ENCODE results near the gene MFAP4. TPM values are rescaled to one million over a fixed set of nuclear protein-coding genes. Genes with fewer than 3 reads are reported as not detected.

The MFAP4 gene
- total RNA-seq, 1 donor, result 3.6 TPM

DNA sequence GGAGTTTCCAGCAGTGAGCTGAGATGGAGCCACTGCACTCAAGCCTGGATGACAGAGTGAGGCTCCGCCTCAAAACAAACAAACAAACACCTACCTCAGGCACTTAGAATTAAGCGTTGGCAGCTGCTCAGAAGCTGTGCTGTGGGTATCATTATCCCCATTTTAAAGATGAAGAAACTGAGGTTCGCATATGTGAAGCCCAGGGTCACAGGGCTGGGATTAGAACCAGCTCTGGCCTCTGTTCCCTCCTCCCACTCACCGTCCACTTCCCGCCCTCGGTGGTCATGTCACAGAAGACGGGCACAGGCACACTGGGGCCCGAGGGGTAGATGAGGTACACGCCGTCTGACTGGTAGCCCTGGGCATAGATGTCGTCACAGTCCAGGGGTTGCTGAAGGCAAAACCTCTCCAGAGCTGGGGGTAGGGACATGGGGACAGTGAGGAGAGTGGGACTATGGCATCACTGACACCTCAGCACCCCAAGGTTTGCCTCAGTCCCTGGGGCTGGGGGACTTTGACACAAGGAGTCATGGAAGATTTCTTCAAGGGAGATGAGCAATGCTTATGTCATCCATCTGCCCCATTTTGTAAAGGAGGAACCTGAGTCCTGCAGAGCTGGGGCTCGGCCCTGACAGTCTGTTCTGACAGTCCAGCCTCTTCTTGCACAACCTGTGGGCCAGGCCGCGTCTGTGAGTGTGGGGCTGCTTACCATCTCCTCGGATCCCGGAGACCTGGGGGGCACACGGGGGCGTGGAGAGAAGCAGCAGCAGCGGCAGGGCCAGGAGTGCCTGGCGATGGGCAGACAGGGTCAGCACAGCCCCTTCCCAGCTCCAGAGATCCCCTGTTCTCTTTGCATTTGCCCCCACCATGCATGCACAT, 700 bp downstream of the MFAP4 start:
- DNase-seq (ENCODE audit: insufficient read length, low spot score, missing footprints), result peak; percentile 95
- Histone ChIP-seq H3K36me3 (ENCODE audit: insufficient read depth, low read length) (peaks cover 44% of the 10 kb centered on the region), H3K4me1 (ENCODE audit: insufficient read depth, low read length) (peaks cover 35% of the 10 kb centered on the region), H3K27ac (ENCODE audit: low read depth, low read length) (peak overlapping the region; percentile 53), H3K4me2 (ENCODE audit: insufficient read depth, low read length) (peak overlapping the region; percentile 74), H3K4me3 (ENCODE audit: insufficient read depth, low read length) (peak overlapping the region; percentile 42), H2AFZ (ENCODE audit: low read length) (no peak overlapping the region), H3K79me2 (ENCODE audit: insufficient read depth, low read length) (peaks cover 5% of the 10 kb centered on the region), H4K20me1 (ENCODE audit: insufficient read depth, low read length) (peaks cover 11% of the 10 kb centered on the region), H3K9me3 (ENCODE audit: low read depth, low read length) (no peaks in the 10 kb centered on the region), H3K27me3 (ENCODE audit: insufficient read depth, low read length) (no peaks in the 10 kb centered on the region)
- TF ChIP-seq, protein P1, sequence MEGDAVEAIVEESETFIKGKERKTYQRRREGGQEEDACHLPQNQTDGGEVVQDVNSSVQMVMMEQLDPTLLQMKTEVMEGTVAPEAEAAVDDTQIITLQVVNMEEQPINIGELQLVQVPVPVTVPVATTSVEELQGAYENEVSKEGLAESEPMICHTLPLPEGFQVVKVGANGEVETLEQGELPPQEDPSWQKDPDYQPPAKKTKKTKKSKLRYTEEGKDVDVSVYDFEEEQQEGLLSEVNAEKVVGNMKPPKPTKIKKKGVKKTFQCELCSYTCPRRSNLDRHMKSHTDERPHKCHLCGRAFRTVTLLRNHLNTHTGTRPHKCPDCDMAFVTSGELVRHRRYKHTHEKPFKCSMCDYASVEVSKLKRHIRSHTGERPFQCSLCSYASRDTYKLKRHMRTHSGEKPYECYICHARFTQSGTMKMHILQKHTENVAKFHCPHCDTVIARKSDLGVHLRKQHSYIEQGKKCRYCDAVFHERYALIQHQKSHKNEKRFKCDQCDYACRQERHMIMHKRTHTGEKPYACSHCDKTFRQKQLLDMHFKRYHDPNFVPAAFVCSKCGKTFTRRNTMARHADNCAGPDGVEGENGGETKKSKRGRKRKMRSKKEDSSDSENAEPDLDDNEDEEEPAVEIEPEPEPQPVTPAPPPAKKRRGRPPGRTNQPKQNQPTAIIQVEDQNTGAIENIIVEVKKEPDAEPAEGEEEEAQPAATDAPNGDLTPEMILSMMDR (IDR thresholded peaks at IDR 0.05; ENCODE audit: extremely low read depth, low read depth, low read length), result no peak

DNA sequence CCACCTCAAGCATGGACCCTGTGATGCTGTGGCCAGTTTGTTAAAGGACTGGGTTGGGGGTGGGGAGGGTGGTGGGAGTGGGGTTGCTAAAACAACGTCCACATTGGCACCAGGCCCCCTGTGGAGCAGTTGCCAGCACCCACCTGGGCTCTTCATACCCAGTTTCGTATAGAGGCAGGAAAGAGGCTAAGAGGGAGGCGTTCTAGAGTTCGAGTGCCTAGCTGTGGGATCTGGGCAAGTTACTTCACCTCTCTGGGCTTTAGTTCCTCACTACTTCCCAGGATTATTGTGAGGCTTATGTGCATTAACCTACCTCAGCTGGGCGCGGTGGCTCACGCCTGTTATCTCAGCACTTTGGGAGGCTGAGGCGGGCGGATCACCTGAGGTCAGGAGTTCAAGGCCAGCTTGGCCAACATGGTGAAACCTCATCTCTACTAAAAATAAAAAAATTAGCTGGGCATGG, 1.4 kb downstream of the MFAP4 start:
- peak; percentile 31 for DNase-seq (ENCODE audit: insufficient read length, low spot score, missing footprints)
- no peak overlapping the region for H3K4me2 ChIP-seq (ENCODE audit: insufficient read depth, low read length)
- peaks cover 51% of the 10 kb centered on the region for H3K36me3 ChIP-seq (ENCODE audit: insufficient read depth, low read length)
- H3K79me2 ChIP-seq (ENCODE audit: insufficient read depth, low read length), result peaks cover 12% of the 10 kb centered on the region
- no peak overlapping the region for H3K4me3 ChIP-seq (ENCODE audit: insufficient read depth, low read length)
- TF ChIP-seq, protein P1 (IDR thresholded peaks at IDR 0.05; ENCODE audit: extremely low read depth, low read depth, low read length), result no peak
- peaks cover 35% of the 10 kb centered on the region for H3K4me1 ChIP-seq (ENCODE audit: insufficient read depth, low read length)
- H3K27me3 ChIP-seq (ENCODE audit: insufficient read depth, low read length), result no peaks in the 10 kb centered on the region
- H3K9me3 ChIP-seq (ENCODE audit: low read depth, low read length), result no peaks in the 10 kb centered on the region
- H3K27ac ChIP-seq (ENCODE audit: low read depth, low read length), result no peak overlapping the region
- no peak overlapping the region for H2AFZ ChIP-seq (ENCODE audit: low read length)
- H4K20me1 ChIP-seq (ENCODE audit: insufficient read depth, low read length), result peaks cover 11% of the 10 kb centered on the region

DNA sequence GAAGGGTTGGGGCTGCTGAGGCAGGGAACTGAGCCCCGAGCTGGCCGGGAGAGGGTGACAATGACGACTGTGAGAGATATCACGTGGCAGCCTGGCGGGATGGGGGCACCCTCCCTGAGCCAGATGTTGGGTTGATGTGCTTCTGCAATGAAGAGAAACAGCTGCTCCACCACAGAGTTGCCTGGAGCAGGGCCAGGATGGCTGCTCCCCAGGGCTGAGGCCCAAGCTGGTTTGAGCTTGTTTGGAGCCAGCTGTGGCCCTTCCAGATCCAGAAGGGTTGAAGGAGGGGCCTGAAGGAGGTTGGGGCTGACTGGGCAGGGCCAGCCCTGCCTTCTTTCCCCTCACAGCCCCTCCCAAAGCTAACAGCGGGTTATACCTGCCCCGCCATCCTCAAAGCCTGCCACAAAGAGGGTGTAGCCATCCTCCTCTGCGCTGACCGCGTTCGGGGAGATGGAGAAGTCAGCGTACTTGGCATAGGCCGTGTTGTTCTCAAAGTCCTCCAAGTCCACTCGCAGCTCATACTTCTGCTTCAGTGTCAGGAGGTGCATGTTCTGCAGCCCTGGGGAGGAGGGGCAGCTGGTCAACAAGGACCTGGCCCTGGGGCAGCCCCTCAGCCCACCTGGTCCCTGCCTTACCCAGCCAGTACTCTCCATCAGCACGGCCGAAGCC, 2.1 kb downstream of the MFAP4 start:
- Histone ChIP-seq H3K79me2 (ENCODE audit: insufficient read depth, low read length) (peaks cover 19% of the 10 kb centered on the region), H3K4me1 (ENCODE audit: insufficient read depth, low read length) (peaks cover 35% of the 10 kb centered on the region), H2AFZ (ENCODE audit: low read length) (no peak overlapping the region), H3K27ac (ENCODE audit: low read depth, low read length) (peak overlapping the region; percentile 33), H3K36me3 (ENCODE audit: insufficient read depth, low read length) (peaks cover 58% of the 10 kb centered on the region), H3K4me2 (ENCODE audit: insufficient read depth, low read length) (no peak overlapping the region), H4K20me1 (ENCODE audit: insufficient read depth, low read length) (peaks cover 13% of the 10 kb centered on the region), H3K4me3 (ENCODE audit: insufficient read depth, low read length) (no peak overlapping the region), H3K27me3 (ENCODE audit: insufficient read depth, low read length) (no peaks in the 10 kb centered on the region), H3K9me3 (ENCODE audit: low read depth, low read length) (no peaks in the 10 kb centered on the region)
- peak; percentile 83 for DNase-seq (ENCODE audit: insufficient read length, low spot score, missing footprints)
- TF ChIP-seq, protein P1 (IDR thresholded peaks at IDR 0.05; ENCODE audit: extremely low read depth, low read depth, low read length), result no peak
